ENCODE measurements around the gene WWOX. TPM values are rescaled to one million over a fixed set of nuclear protein-coding genes. Genes with fewer than 3 reads are reported as not detected.

Gene WWOX
- total RNA-seq, 2 donors from 2014 or later: 30.0 to 35.4 TPM

DNA sequence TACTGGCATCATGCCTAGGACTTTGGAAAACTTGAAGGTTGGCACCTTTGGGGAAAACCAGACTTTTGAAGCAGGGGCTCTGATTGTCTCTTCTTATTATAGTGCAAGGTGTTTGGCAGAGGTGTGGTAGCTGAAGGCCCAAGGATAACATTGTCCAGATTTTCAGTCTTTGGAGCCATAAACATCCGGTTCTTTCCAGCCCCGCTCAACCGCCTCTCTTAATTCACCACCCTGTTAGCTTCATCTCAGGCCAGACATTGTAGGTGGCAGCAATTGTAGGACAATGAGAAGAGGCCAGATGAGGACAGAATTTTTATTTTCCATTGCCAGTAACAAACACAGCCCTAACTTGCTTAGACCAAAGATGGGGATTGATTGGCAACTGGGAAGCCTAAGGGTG is 851.3 kb downstream of the WWOX start:
- DNase-seq: no peak
- Mint-ChIP-seq H3K4me1 (peaks cover 5% of the 10 kb centered on the region), H3K27ac (no peak overlapping the region), H3K27me3 (ENCODE audit: insufficient read depth) (no peaks in the 10 kb centered on the region), H3K4me3 (no peak overlapping the region), H3K36me3 (ENCODE audit: low read depth) (no peaks in the 10 kb centered on the region), H3K9me3 (peaks cover 3% of the 10 kb centered on the region)
- Histone ChIP-seq H3K27me3 (ENCODE audit: control insufficient read depth, insufficient read depth, low read length, poor library complexity, severe bottlenecking) (no peaks in the 10 kb centered on the region), H3K4me1 (ENCODE audit: control insufficient read depth, insufficient read depth, low read length) (no peaks in the 10 kb centered on the region), H3K36me3 (ENCODE audit: control insufficient read depth, insufficient read depth, low read length) (no peaks in the 10 kb centered on the region), H3K9me3 (ENCODE audit: control insufficient read depth, low read length) (no peaks in the 10 kb centered on the region), H3K27ac (ENCODE audit: low read depth, low read length) (no peak overlapping the region), H3K9ac (ENCODE audit: extremely low read depth, low read length, poor library complexity, severe bottlenecking) (no peak overlapping the region), H3K4me3 (ENCODE audit: low read length) (no peak overlapping the region)
- TF ChIP-seq, protein P1, sequence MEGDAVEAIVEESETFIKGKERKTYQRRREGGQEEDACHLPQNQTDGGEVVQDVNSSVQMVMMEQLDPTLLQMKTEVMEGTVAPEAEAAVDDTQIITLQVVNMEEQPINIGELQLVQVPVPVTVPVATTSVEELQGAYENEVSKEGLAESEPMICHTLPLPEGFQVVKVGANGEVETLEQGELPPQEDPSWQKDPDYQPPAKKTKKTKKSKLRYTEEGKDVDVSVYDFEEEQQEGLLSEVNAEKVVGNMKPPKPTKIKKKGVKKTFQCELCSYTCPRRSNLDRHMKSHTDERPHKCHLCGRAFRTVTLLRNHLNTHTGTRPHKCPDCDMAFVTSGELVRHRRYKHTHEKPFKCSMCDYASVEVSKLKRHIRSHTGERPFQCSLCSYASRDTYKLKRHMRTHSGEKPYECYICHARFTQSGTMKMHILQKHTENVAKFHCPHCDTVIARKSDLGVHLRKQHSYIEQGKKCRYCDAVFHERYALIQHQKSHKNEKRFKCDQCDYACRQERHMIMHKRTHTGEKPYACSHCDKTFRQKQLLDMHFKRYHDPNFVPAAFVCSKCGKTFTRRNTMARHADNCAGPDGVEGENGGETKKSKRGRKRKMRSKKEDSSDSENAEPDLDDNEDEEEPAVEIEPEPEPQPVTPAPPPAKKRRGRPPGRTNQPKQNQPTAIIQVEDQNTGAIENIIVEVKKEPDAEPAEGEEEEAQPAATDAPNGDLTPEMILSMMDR (conservative IDR thresholded peaks at IDR 0.05): no peak
- 62% methylated on average over 3 of the region's 3 CpGs; no CpG with 5 or more reads in 1 of the 2 experiments for WGBS, 2 experiments (ENCODE audit: insufficient coverage in 1 of 2, insufficient read length in 1 of 2)

- H3K9me3 Mint-ChIP-seq: peaks cover 3% of the 10 kb centered on the region
- H3K36me3 Mint-ChIP-seq (ENCODE audit: low read depth): no peaks in the 10 kb centered on the region
- H3K9me3 ChIP-seq (ENCODE audit: control insufficient read depth, low read length): no peaks in the 10 kb centered on the region
Measured at GRCh38 chr16:78952630-78953029, 853.2 kb downstream of the WWOX start.

GRCh38 chr16:78953526-78953925 is 854.1 kb downstream of the WWOX start:
- Mint-ChIP-seq H3K4me3 (no peak overlapping the region), H3K27ac (no peak overlapping the region), H3K4me1 (peaks cover 5% of the 10 kb centered on the region), H3K9me3 (peaks cover 2% of the 10 kb centered on the region), H3K36me3 (ENCODE audit: low read depth) (no peaks in the 10 kb centered on the region), H3K27me3 (ENCODE audit: insufficient read depth) (no peaks in the 10 kb centered on the region)
- H3K4me1 ChIP-seq (ENCODE audit: control insufficient read depth, insufficient read depth, low read length): no peaks in the 10 kb centered on the region
- no peaks in the 10 kb centered on the region for H3K27me3 ChIP-seq (ENCODE audit: control insufficient read depth, insufficient read depth, low read length, poor library complexity, severe bottlenecking)
- no peak overlapping the region for H3K27ac ChIP-seq (ENCODE audit: low read depth, low read length)
- no peak overlapping the region for H3K9ac ChIP-seq (ENCODE audit: extremely low read depth, low read length, poor library complexity, severe bottlenecking)
- TF ChIP-seq, protein P1 (conservative IDR thresholded peaks at IDR 0.05): no peak
- H3K4me3 ChIP-seq (ENCODE audit: low read length): no peak overlapping the region
- H3K9me3 ChIP-seq (ENCODE audit: control insufficient read depth, low read length): no peaks in the 10 kb centered on the region
- no peaks in the 10 kb centered on the region for H3K36me3 ChIP-seq (ENCODE audit: control insufficient read depth, insufficient read depth, low read length)
- DNase-seq: no peak
- WGBS, 2 experiments (ENCODE audit: insufficient coverage in 1 of 2, insufficient read length in 1 of 2): 93% methylated on average over 7 to 8 of the region's 8 CpGs

More at GRCh38 chr16:78952630-78953029, 853.2 kb downstream of the WWOX start:
- DNase-seq: no peak
- Histone ChIP-seq H3K27ac (ENCODE audit: low read depth, low read length) (no peak overlapping the region), H3K36me3 (ENCODE audit: control insufficient read depth, insufficient read depth, low read length) (no peaks in the 10 kb centered on the region), H3K9ac (ENCODE audit: extremely low read depth, low read length, poor library complexity, severe bottlenecking) (no peak overlapping the region), H3K27me3 (ENCODE audit: control insufficient read depth, insufficient read depth, low read length, poor library complexity, severe bottlenecking) (no peaks in the 10 kb centered on the region), H3K4me1 (ENCODE audit: control insufficient read depth, insufficient read depth, low read length) (no peaks in the 10 kb centered on the region), H3K4me3 (ENCODE audit: low read length) (no peak overlapping the region)
- Mint-ChIP-seq H3K4me1 (peaks cover 5% of the 10 kb centered on the region), H3K4me3 (no peak overlapping the region), H3K27me3 (ENCODE audit: insufficient read depth) (no peaks in the 10 kb centered on the region), H3K27ac (no peak overlapping the region)
- TF ChIP-seq, protein P1 (conservative IDR thresholded peaks at IDR 0.05): no peak
- 95 to 100% methylated on average over 2 to 7 of the region's 7 CpGs for WGBS, 2 experiments (ENCODE audit: insufficient coverage in 1 of 2, insufficient read length in 1 of 2)

Data from endodermal cell (in vitro differentiated cells).